GM18507 (cell line): ENCODE measurements around the gene CDH13.

Experiments
- DNase-seq: peaks from one replicate; pipeline ENCODE4 v3.0.0; 2011; ENCODE audit warnings: low read depth; ENCODE audit not compliant: insufficient read length; ENCODE audit errors: extremely low spot score
- FAIRE-seq: peaks from 2 replicates; lab custom pipeline; 2011; peaks lifted over from hg19 to GRCh38; lab: Jason Lieb, UNC

Gene CDH13

DNA sequence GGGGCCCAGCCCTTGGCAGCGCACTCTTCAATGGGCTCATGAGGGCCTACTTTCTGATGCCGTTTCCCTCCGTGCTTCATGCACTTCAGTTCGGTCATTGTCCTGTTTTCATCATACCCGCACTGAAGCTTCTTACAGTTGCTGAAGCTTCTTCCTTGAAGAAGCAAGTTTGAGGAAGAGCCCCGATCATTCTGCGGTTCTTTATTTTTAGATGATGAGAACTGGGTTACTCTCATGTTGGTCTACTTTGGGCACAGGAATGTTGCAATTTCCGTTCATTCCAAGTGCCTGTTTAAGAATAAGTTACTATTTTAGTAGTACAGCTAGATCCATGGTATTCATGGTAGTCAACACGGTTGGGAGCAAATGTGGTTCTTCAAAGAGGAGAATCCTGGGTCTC lies 593.3 kb downstream of the CDH13 start:
- FAIRE-seq (no peak), DNase-seq (no peak)

GRCh38 chr16:83224642-83225041 lies 597.9 kb downstream of the CDH13 start:
- DNase-seq (no peak), FAIRE-seq (no peak)

DNA sequence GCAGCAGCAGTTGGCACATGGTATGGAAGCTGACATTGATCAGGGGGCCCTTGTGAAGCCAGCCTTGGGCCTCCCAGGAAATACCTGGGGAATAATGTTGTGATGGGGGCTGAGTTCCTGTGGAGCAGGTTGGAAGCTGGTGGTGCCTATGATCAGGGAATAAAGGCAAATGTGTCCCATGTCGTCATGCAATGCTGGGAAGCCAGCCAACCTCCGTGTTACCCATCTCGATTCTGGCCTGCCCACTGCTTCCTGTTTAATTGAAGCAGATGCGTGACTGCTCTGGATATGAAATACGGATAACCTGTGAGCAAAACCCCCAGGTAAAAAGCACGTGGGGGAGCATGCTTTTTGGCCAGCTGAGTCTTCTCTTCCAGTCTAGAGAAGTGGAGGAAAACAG lies 600.6 kb downstream of the CDH13 start:
- no peak for FAIRE-seq

DNA sequence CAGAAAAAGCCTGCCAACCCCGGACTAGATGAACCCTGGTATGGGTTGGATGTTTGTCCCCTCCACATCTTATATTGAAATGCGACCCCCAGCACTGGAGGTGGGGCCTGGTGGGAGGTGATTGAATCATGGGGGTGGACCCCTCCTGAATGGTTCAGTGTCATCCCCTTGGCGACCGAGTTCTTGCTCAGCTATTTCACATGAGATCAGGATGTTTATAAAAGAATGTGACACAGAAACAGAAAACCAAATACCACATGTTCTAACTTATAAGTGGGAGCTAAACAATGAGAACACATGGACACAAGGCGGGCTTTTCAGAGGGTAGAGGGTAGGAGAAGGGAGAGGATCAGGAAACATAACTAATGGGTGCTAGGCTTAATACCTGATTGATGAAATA lies 605.0 kb downstream of the CDH13 start:
- DNase-seq: no peak
- FAIRE-seq: no peak

More for the DNA sequence above, 600.6 kb downstream of the CDH13 start:
- DNase-seq: no peak

DNA sequence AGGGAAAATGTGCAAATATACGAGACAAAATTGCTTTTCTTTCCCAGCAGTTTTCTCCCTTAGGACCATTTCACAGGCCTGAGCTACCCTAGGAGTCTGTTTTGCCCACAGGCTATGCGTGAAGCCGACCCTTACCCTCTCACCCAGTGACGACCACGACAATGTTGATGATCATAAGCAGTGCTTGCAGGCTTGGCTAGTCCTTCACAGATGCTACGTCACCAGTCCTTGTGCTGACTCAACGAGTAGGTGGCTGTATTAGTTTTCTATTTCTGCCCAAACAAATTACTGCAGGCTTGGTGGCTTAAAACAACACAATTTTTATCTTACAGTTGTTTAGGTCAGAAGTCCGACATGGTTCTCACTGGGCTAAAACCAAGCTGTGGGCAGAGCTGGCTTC lies 606.4 kb downstream of the CDH13 start:
- FAIRE-seq: no peak

DNA sequence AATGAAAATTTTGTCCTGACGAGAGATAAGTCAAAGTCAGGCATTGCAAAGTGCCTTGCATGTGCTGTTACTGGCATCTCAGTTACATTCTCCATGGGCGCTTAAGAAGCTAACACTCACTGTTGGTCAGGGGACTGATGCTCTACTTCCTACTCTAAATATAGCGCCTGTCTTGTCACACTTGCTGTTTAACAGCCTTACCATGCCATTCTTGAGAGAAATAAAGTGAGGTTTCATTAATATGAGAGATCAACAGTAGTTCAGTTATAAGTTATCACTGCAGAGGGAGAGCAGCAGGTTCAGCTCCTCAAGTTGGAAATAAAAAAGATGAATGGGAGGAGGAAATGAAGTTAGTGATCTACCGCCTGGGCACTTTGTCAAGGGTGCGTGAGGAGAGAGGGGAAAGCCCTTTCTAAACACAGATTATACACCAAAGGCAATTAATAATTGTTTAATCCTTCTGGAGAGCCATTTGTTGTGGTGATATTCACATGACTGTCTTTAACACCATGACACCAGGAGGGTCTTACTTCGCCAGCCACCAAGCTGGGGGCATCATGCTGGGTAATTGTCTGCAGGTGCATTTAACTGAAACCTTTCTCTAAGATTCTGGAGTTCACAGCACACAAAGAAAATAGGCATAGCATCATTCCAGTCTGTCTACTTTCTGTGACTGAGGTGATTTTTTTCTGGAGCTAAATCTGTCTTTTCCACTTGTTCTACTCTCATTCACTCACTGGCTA lies 612.4 kb downstream of the CDH13 start:
- no peak for FAIRE-seq
- DNase-seq: no peak

More for the DNA sequence above, 606.4 kb downstream of the CDH13 start:
- DNase-seq: no peak

DNA sequence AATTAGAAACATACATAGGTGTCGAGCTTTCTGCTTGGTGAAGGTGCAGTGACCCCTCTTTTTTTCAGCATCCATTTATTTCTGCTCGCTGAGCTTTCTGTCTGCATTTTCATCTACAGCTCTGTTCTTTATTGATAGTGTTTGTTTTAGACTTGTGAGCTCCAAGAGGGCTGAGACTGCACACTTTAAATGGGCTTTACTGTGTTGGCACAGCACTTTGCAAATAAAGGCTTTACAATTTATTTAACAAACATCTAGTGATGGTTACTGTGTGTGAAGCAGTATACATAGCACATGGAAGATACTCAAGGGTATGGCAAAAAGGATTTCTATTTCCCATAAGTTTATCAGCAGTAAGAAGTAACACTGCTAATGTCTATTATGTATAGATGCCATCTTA lies 617.3 kb downstream of the CDH13 start:
- FAIRE-seq: no peak
- DNase-seq: no peak

GRCh38 chr16:83245061-83245460 lies 618.3 kb downstream of the CDH13 start:
- no peak for FAIRE-seq
- DNase-seq: no peak

DNA sequence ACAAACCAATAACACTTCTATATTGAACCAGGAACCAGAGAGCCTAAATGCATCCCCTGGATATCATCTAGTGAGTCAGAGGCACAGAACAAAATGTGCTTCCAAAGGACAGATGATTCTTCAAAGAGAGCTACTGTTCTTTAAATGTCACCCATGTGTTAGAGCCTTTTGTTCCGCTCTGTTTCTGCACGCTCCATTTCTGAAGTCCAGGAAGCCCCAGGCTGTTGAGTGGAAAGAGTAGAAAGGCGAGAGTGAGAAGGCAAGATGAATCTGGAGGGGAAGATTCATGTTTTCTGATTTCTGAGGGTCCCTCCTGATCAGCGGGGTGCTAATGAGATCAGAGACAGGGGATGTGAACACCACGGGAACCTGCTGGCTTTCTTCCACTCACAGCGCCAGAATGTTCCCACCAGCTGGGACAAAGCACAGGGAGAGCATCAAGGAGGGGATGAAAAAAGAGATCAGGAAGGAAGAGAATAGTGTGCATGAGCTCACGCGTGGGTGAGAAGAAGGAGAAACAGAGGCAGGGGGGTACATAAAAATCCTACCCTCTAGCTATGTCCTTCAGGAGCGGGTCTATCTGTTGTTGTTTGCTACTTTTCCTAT lies 621.1 kb downstream of the CDH13 start:
- DNase-seq: no peak

GRCh38 chr16:83248735-83249463 lies 622.1 kb downstream of the CDH13 start:
- FAIRE-seq (no peak), DNase-seq (no peak)

More for the DNA sequence above, 621.1 kb downstream of the CDH13 start:
- FAIRE-seq: no peak

DNA sequence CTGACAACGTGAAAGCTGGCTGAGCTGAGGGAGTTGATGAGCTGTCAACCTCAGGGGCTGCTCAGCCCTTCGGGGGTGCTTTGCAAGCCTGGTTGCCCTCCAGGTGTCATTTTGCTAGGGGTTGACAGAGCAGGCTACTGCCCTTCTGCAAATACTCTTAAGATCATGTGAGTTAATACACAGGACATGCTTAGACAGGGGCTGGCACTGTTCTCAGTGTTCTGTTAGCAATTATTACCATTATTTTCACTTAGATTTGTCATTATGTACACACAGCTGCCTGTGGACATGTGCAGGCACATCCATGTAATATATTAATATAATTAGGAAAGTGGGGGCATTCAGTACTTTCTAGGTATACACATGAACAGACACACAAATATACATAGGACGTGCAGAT lies 626.8 kb downstream of the CDH13 start:
- no peak for FAIRE-seq
- DNase-seq: no peak

DNA sequence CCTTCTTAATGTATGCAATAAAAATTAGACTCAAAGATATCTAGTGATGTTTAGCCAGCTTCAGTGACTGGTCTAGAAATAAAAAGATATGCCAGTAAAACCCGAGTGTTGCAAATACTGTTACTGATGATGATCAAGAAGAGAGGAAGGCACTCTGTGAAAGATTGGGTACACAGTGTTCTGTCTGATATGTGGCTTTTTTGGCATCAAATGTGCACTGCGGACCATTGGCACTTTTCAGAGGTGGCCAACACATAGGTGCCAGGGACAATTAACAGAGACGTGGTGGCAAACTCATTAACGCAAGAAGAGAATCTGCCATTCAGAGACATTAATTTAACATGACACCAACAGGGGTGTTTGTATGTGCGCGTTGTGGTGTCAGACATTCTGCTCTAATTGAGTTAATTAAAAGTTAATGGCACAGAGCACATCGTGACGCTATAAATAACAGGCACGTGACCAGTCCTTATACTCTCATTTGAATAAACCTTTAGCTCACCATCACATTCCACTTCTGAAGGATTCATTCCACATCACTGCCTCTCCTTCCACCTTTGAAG lies 631.7 kb downstream of the CDH13 start:
- no peak for FAIRE-seq
- no peak for DNase-seq

- no peak for DNase-seq
- FAIRE-seq: no peak
Observed at GRCh38 chr16:83266848-83267553, 640.2 kb downstream of the CDH13 start.

DNA sequence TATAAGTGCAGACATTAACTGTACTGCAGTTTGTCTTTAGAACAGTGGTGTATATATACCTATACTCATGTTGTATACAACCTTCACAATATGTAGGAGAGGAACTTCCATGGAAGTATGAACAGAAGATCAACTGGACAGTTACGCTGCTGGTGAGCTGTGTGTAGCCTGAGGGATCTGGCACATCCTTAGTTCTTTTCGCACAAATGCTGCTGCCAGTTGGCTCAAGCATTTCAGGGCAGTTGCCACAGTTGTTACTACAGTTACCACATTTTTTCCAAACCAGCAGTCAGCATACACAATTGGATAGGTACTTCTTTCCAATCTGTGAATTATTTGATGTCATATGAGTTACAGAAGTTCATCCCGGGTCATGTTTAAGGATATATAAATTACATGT lies 641.4 kb downstream of the CDH13 start:
- FAIRE-seq (no peak), DNase-seq (no peak)

GRCh38 chr16:83269048-83269447 lies 642.3 kb downstream of the CDH13 start:
- no peak for DNase-seq
- FAIRE-seq: no peak

DNA sequence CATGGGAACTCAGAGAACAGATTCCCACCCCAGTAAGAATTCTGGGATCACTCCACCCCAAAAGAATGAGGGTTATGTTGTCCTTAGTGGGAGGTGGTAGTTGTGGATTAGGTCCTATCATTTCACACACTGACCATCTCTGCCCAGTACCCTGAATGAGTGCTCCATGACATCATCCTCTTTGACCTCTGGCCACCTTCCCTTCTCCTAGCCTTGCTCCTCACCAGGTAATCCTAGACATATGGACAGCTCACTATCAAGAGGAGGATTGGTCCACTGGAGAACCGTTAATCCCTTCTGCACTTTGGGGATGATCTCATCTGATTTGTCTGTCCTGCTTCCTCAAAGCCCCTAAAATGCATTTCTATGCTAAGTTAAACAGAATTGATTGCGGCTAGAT lies 642.8 kb downstream of the CDH13 start:
- DNase-seq: no peak
- FAIRE-seq: no peak

DNA sequence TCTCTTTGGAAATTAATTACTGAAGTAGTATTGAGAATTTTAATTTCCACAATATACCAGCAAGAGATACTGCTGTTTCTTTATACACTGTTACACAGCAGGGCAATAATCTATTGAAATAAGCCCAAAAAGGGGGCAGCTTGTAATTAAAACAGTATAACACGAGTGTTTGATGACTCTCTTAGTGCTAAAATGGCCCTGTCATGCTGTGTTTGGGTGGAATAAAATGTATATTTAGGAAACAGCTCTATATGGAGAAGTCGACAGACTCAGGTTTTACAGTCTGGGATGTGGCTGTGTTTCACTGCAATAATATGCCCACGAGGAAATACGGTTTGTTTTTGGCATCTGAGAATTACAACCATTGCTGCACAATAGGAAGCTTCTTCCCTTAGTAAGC lies 643.3 kb downstream of the CDH13 start:
- no peak for FAIRE-seq
- DNase-seq: no peak

- DNase-seq (no peak), FAIRE-seq (no peak)
Observed at GRCh38 chr16:83270640-83271039, 643.9 kb downstream of the CDH13 start.

DNA sequence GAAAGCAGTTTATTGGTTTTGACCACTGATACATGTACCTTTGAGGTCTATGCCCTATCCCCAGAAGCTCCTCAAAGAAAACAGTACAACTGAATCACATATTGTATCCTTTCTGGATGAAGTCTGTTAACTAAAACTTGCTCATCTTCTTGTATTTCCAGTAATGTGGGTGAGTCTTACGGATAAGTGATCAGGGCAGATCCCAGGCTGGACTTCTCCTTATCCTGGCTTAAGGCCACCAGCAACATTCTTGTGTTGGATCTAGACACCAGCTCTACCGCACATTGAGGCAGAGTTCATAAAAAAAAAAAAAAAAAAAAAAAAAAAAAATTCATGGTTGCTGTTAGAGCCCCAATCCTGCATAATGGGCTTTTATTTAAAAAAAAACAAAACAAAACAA lies 644.4 kb downstream of the CDH13 start:
- no peak for FAIRE-seq
- DNase-seq: no peak
